Measurements from ENCODE around the gene BAIAP2L1. TPM values are rescaled to one million over a fixed set of nuclear protein-coding genes. Genes with fewer than 3 reads are reported as not detected.
A peak's percentile ranks its signal among the peaks of the same experiment; 100 is the strongest.

BAIAP2L1 gene
- polyA plus RNA-seq, 1 donor (not counting 4 experiments of a cell fraction or from before 2014, with no cell fraction given), result 41.7 TPM

- H3K4me3 ChIP-seq (ENCODE audit: control insufficient read depth in 2 of 3, extremely low read depth in 1 of 3, insufficient read depth in 2 of 3, low read depth in 1 of 3, low read length in 3 of 3), result peak overlapping the region; percentile 67 to 89 (median 77)
- dilution Hi-C loops (cut with MboI; ENCODE audit: extremely low pct_ligation_motif_present, low sequenced_read_pairs), result no loop called here
- H3K4me2 ChIP-seq (ENCODE audit: control insufficient read depth, extremely low read depth, insufficient read depth, low read depth, low read length), result peak overlapping the region; percentile 96
- H3K4me1 ChIP-seq (ENCODE audit: control insufficient read depth, extremely low read depth, insufficient read depth, low read length), result peaks cover 40% of the 10 kb centered on the region
- FAIRE-seq, result no peak
- peaks cover 2% of the 10 kb centered on the region for H3K9me1 ChIP-seq (ENCODE audit: control insufficient read depth, extremely low read depth, insufficient read depth, low read length)
- H2AFZ ChIP-seq (ENCODE audit: control insufficient read depth, low read length), result no peak overlapping the region
- peak overlapping the region; percentile 78 for H3K9ac ChIP-seq (ENCODE audit: control insufficient read depth, extremely low read depth, insufficient read depth, low read length)
- H3K79me2 ChIP-seq (ENCODE audit: control insufficient read depth, insufficient read depth, low read length), result peaks cover 37% of the 10 kb centered on the region
- no peaks in the 10 kb centered on the region for H3K27me3 ChIP-seq (ENCODE audit: control insufficient read depth, extremely low read depth, insufficient read depth, low read length)
- no peaks in the 10 kb centered on the region for H4K20me1 ChIP-seq (ENCODE audit: control insufficient read depth, extremely low read depth, insufficient read depth, low read length)
- H3K36me3 ChIP-seq (ENCODE audit: control insufficient read depth in 2 of 2, extremely low read depth in 1 of 2, insufficient read depth in 2 of 2, low read length in 2 of 2), result peaks cover 4 to 12% of the 10 kb centered on the region in 2 experiments
- DNase-seq (ENCODE audit: low read depth, low spot score), result no peak
- H3K27ac ChIP-seq (ENCODE audit: control insufficient read depth, insufficient read depth, low read length), result peak overlapping the region; percentile 78
- H3K9me3 ChIP-seq (ENCODE audit: control insufficient read depth, low read depth, low read length), result no peaks in the 10 kb centered on the region
- TF ChIP-seq EZH2 (IDR thresholded peaks at IDR 0.05; ENCODE audit: low read length) (no peak), CTCF (optimal IDR thresholded peaks at IDR 0.05 in 1 of 3, IDR thresholded peaks at IDR 0.05 in 1 of 3, conservative IDR thresholded peaks at IDR 0.05 in 1 of 3; ENCODE audit: extremely low read depth in 1 of 3, insufficient read depth in 2 of 3, low read length in 3 of 3) (no peak)
Measured at GRCh38 chr7:98281757-98282606, 118.9 kb downstream of the BAIAP2L1 start.

GRCh38 chr7:98280791-98281756 is 119.8 kb downstream of the BAIAP2L1 start, which contains the start of gene BRI3:
Gene BRI3, plus strand, starts transcription at chr7:98281686. Its CDS starts 110 bp downstream, at chr7:98281796.
- Histone ChIP-seq H3K27ac (ENCODE audit: control insufficient read depth, insufficient read depth, low read length) (peak within 1 kb of the TSS; percentile 78), H2AFZ (ENCODE audit: control insufficient read depth, low read length) (peak within 1 kb of the TSS; percentile 80), H3K4me2 (ENCODE audit: control insufficient read depth, extremely low read depth, insufficient read depth, low read depth, low read length) (peak within 1 kb of the TSS; percentile 96), H3K9me3 (ENCODE audit: control insufficient read depth, low read depth, low read length) (no peaks in the 10 kb centered on the region), H3K27me3 (ENCODE audit: control insufficient read depth, extremely low read depth, insufficient read depth, low read length) (no peaks in the 10 kb centered on the region), H3K79me2 (ENCODE audit: control insufficient read depth, insufficient read depth, low read length) (peaks cover 36% of the 10 kb centered on the region), H3K4me1 (ENCODE audit: control insufficient read depth, extremely low read depth, insufficient read depth, low read length) (peaks cover 31% of the 10 kb centered on the region), H4K20me1 (ENCODE audit: control insufficient read depth, extremely low read depth, insufficient read depth, low read length) (no peaks in the 10 kb centered on the region), H3K4me3 (ENCODE audit: control insufficient read depth in 2 of 3, extremely low read depth in 1 of 3, insufficient read depth in 2 of 3, low read depth in 1 of 3, low read length in 3 of 3) (peak within 1 kb of the TSS; percentile 69 to 89 (median 81)), H3K36me3 (ENCODE audit: control insufficient read depth in 2 of 2, extremely low read depth in 1 of 2, insufficient read depth in 2 of 2, low read length in 2 of 2) (peaks cover 4 to 12% of the 10 kb centered on the region in 2 experiments), H3K9me1 (ENCODE audit: control insufficient read depth, extremely low read depth, insufficient read depth, low read length) (peaks cover 2% of the 10 kb centered on the region), H3K9ac (ENCODE audit: control insufficient read depth, extremely low read depth, insufficient read depth, low read length) (peak within 1 kb of the TSS; percentile 78)
- FAIRE-seq, result no peak
- TF ChIP-seq CTCF (optimal IDR thresholded peaks at IDR 0.05 in 1 of 3, IDR thresholded peaks at IDR 0.05 in 1 of 3, conservative IDR thresholded peaks at IDR 0.05 in 1 of 3; ENCODE audit: extremely low read depth in 1 of 3, insufficient read depth in 2 of 3, low read length in 3 of 3) (no peak), EZH2 (IDR thresholded peaks at IDR 0.05; ENCODE audit: low read length) (no peak)
- dilution Hi-C loops (cut with MboI; ENCODE audit: extremely low pct_ligation_motif_present, low sequenced_read_pairs), result no loop called here
- no peak for DNase-seq (ENCODE audit: low read depth, low spot score)

All from keratinocyte (primary cell).